Activated T-helper 17 cell treated with anti-CD3 and anti-CD28 coated beads, Interleukin-2, amount 50 U/mL, for 72 hours (primary cell): Measurements from ENCODE around the gene LRRC8D. TPM values are rescaled to one million over a fixed set of nuclear protein-coding genes. Genes with fewer than 3 reads are reported as not detected.
"Not testable (repeated sequence)": the region's sequence is repeated elsewhere in the genome, so short reads cannot be mapped to it uniquely, and the experiment has no call there.

Experiments
- ATAC-seq: fragments of 150-1000 bp; cut with Tn5 transposase; replicated peaks from 2 replicates; pipeline ENCODE4 v1.10.0; 2021; ENCODE audit warnings: mild to moderate bottlenecking, moderate library complexity
- H3K27ac Mint-ChIP-seq: one replicate; pipeline ENCODE4 v1.8.0; 2022; ENCODE audit warnings: mixed read lengths
- H3K27me3 Mint-ChIP-seq: one replicate; pipeline ENCODE4 v1.8.0; 2022; ENCODE audit warnings: mixed read lengths
- H3K36me3 Mint-ChIP-seq: one replicate; pipeline ENCODE4 v1.8.0; 2022; ENCODE audit warnings: low read depth, mild to moderate bottlenecking, mixed read lengths
- H3K4me1 Mint-ChIP-seq: one replicate; pipeline ENCODE4 v1.8.0; 2022; ENCODE audit warnings: mixed read lengths
- H3K4me3 Mint-ChIP-seq: one replicate; pipeline ENCODE4 v1.8.0; 2022; ENCODE audit warnings: mild to moderate bottlenecking, mixed read lengths
- H3K9me3 Mint-ChIP-seq: one replicate; pipeline ENCODE4 v1.8.0; 2022; ENCODE audit warnings: mixed read lengths
- total RNA-seq, 2 donors: library from RNA; stranded (reverse); gene quantifications; one replicate each; pipeline ENCODE4 v1.2.3, GENCODE V29; 2022

Gene LRRC8D
- total RNA-seq, 2 donors from 2014 or later, result 15.2 to 24.0 TPM

DNA sequence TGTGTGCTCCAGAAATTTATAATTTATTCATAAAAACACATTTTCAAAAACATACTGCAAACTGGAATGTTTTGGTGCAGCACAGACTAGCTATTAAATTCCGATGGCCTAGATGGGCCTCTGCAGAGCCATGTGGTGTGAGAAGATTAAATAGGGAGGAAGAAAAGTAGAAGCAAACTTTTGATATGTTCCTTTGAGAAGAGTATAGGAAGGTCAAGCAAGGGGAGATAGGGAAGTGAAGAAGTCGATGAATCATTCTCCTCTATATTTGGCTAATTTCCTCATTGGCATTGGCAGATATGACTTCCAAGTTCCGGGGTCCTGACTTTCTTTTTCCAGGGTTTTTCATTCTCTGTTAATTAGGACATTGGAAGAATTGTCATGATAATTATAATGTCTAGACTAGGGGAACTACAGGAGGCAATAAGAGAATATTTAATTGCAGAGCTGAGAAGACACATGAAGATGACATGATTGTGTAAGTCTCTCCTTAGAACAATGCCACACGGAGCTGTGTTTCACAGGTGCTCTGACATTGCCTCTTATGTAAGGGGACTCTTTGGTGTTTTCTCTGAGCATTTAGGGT, 154.8 kb downstream of the LRRC8D start:
- H3K27ac Mint-ChIP-seq, result no peak overlapping the region
- no peaks in the 10 kb centered on the region for H3K9me3 Mint-ChIP-seq
- no peaks in the 10 kb centered on the region for H3K27me3 Mint-ChIP-seq
- H3K36me3 Mint-ChIP-seq, result no peaks in the 10 kb centered on the region
- H3K4me1 Mint-ChIP-seq, result no peaks in the 10 kb centered on the region
- no peak overlapping the region for H3K4me3 Mint-ChIP-seq
- no peak for ATAC-seq

- Mint-ChIP-seq H3K4me1 (no peaks in the 10 kb centered on the region), H3K4me3 (no peak overlapping the region), H3K27me3 (no peaks in the 10 kb centered on the region), H3K36me3 (no peaks in the 10 kb centered on the region), H3K27ac (no peak overlapping the region), H3K9me3 (no peaks in the 10 kb centered on the region)
- no peak for ATAC-seq
Measured at GRCh38 chr1:89978755-89979154, 157.9 kb downstream of the LRRC8D start.

DNA sequence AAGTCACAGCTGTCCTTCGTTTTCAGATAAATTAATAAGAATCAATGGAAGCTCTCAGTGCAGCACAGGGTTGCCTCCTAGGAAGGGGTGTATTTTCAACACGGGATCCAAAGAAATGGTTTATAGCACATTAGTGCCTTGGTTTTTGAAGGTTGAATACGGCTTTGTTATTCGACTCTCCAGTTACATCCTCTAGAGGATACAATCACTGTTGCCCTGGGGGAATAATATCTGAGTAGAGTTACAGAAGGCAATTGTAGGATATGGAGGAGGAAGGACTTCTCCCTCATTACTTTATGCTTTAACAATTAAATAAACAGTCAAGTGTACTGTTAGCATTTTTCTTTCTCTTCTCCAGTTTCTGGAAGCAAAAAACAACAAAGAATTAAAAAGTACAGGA, 159.8 kb downstream of the LRRC8D start:
- ATAC-seq, result no peak
- Mint-ChIP-seq H3K4me1 (no peaks in the 10 kb centered on the region), H3K9me3 (no peaks in the 10 kb centered on the region), H3K36me3 (no peaks in the 10 kb centered on the region), H3K27ac (no peak overlapping the region), H3K27me3 (no peaks in the 10 kb centered on the region), H3K4me3 (no peak overlapping the region)

DNA sequence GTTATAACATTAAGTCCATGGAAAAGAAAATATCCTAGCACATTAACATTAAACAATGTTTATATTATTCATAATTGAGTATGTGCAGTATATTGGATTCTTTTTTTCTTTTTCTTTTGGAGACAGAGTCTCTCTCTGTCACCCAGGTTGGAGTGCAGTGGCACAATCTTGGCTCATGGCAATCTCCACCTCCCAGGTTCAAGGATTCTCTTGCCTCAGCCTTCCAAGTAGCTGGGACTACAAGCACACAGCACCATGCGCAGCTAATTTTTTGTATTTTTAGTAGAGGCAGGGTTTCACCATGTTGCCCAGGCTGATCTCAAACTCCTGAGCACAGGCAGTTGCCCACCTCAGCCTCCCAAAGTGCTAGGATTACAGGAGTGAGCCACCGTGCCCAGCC, 162.0 kb downstream of the LRRC8D start:
- not testable (repeated sequence) for H3K4me1 Mint-ChIP-seq

GRCh38 chr1:89984564-89985116, 163.8 kb downstream of the LRRC8D start:
- not testable (repeated sequence) for H3K9me3 Mint-ChIP-seq, H3K36me3 Mint-ChIP-seq, H3K27me3 Mint-ChIP-seq, H3K27ac Mint-ChIP-seq, ATAC-seq, H3K4me1 Mint-ChIP-seq, H3K4me3 Mint-ChIP-seq

More for the DNA sequence above, 162.0 kb downstream of the LRRC8D start:
- H3K27ac Mint-ChIP-seq, ATAC-seq, H3K9me3 Mint-ChIP-seq, H3K27me3 Mint-ChIP-seq, H3K4me3 Mint-ChIP-seq, H3K36me3 Mint-ChIP-seq: not testable (repeated sequence)

GRCh38 chr1:89986020-89986419, 165.2 kb downstream of the LRRC8D start:
- H3K9me3 Mint-ChIP-seq, result no peaks in the 10 kb centered on the region

More at GRCh38 chr1:89986020-89986419, 165.2 kb downstream of the LRRC8D start:
- no peak overlapping the region for H3K27ac Mint-ChIP-seq
- no peaks in the 10 kb centered on the region for H3K4me1 Mint-ChIP-seq
- H3K4me3 Mint-ChIP-seq, result no peak overlapping the region
- no peaks in the 10 kb centered on the region for H3K27me3 Mint-ChIP-seq
- no peaks in the 10 kb centered on the region for H3K36me3 Mint-ChIP-seq
- ATAC-seq, result no peak

Other genes with a start within 250 kb of the LRRC8D start
- 10 to 100 TPM; 27.7 to 50.4 TPM for gene LRRC8C, start 187.9 kb upstream of the LRRC8D start, total RNA-seq
- 10 to 100 TPM; 18.4 to 20.9 TPM for gene ZNF326, start 174.1 kb downstream of the LRRC8D start, total RNA-seq